T47D (cell line): Measurements from ENCODE around the gene SNRNP27.
"Not testable (repeated sequence)": the region's sequence is repeated elsewhere in the genome, so short reads cannot be mapped to it uniquely, and the experiment has no call there.

Experiments
- DNase-seq, 2 experiments: peaks; one replicate each; pipeline versions ENCODE4 v3.0.0 to v3.0.0-alpha.2; 2011 to 2012; ENCODE audit warnings: low read depth in 1 of 2, low spot score in 1 of 2
- JUND ChIP-seq: IDR thresholded peaks from 2 replicates; pipeline ENCODE4 v1.6.1; 2012; ENCODE audit warnings: low read depth
- in situ Hi-C: cut with HindIII; loops from 2 replicates; pipeline ENCODE4 v1.10.0; 2016; ENCODE audit warnings: low sequenced_read_pairs, low pct_unique_long_range_greater_than_20kb

SNRNP27 gene

GRCh38 chr2:69893684-69894551 lies at the start of gene SNRNP27:
SNRNP27 (plus strand) TSS chr2:69893956; CDS start chr2:69893985, 29 bp downstream.
- in situ Hi-C loops: no loop called here
- TF ChIP-seq JUND: no peak
- DNase-seq: peak; percentile 18 to 80

DNA sequence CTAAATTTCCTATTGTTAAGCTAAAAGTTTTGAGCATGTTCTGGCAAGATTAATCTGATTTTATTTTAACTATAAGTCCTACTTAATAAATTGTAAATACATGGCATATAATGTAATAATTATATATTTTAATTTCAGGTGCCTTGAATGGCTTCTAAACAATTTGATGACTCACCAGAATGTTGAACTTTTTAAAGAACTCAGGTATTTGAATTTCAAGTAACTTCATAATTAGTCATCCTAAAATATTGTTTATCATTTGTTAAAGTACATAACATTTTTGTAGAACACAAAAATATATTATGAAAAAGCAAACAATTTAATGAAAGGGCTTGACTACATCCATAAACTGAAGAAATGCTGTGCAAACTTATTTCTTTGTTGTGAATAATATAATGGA lies 49.8 kb upstream of the SNRNP27 start:
- in situ Hi-C loops: no loop called here
- no peak for DNase-seq
- TF ChIP-seq JUND: no peak

DNA sequence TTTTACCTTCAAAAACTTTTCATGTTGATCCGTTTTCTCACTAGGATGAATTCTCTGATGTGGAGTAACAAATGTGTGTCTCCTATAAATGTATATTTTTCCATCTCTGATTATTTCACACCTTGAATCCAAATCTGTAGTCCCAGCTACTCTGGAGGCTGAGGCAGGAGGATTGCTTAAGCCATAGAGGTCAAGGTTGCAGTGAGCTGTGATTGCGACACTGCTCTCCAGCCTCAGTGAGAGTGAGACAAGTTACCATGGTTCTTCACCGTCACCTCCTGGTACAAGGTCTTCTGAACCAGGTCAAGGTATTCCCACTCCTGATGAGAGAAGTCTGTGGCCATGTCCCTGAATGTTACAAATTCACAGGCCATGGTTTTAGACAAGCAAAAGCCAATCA lies 49.2 kb upstream of the SNRNP27 start:
- in situ Hi-C loops: no loop called here
- no peak for DNase-seq
- TF ChIP-seq JUND: no peak

GRCh38 chr2:69846182-69847067 lies 47.3 kb upstream of the SNRNP27 start:
- no peak for DNase-seq
- no peak for TF ChIP-seq JUND
- in situ Hi-C loops: no loop called here

- in situ Hi-C loops: no loop called here
- DNase-seq: no peak
- no peak for TF ChIP-seq JUND
Measured at GRCh38 chr2:69847068-69847828, 46.5 kb upstream of the SNRNP27 start.

DNA sequence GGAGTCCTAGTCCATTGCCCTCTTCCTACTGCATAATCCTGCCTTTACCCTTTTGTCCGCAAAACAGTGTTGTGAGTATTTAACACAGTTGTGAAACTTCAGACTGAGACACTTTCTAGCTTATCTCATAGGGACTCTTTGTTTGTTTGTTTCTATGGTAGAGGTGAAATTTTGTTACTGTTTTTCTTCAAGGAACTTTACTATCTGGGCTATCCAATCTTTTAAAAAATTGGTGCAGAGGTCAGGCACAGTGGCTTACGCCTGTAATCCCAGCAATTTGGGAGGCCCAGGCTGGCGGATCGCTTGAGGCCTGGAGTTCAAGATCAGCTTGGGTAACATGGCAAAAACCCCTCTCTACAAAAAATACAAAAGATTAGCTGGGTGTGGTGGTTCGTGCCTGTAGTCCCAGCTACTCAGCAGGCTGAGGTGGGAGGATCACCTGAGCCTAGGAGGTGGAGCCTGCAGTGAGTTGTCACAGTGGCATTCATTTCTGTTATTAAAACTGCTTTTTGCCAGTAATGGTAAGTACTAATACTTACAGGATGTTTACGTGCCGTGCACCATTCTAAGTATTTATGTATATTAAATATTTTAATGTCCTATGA lies 45.5 kb upstream of the SNRNP27 start:
- in situ Hi-C loops: no loop called here
- DNase-seq: no peak
- no peak for TF ChIP-seq JUND

DNA sequence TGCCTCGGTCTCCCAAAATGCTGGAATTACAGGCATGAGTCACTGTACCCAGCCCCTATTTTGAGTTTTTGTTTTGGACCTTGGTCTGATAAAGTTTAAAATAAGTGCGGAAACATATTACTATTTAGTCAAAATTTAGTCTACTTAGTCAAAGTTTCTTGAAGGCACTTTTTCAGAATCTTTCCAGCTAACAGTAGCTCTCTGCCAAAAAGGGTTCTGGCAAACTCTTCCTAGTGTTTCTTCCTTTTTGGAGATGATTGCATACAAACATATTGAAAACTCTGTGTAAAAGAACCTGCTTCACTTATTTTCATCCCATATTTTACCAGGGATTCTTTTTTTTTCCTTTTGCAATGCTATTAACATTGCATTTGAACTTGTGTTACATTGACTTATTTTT lies 35.5 kb upstream of the SNRNP27 start:
- DNase-seq: no peak
- in situ Hi-C loops: no loop called here

DNA sequence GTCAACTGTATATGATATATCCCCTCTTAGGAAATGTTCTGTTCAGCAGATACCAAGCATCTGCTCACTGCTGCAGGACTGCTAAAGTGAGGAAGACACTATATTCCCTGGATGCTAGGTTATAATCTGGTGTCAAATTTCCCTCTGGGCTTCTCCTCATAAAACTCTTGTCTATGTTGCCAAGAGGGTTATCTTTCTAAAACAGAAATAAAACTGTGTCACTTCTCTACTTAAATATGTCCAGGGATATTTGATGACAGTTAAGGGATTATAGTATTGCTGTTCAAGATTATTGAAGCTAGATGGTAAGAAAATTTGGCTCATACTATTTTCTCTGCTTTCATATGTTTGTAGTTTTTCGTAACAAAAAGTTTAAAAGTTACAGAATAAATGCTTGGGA lies 30.5 kb upstream of the SNRNP27 start:
- no peak for DNase-seq
- TF ChIP-seq JUND: no peak
- in situ Hi-C loops: no loop called here

More for the DNA sequence above, 35.5 kb upstream of the SNRNP27 start:
- no peak for TF ChIP-seq JUND

DNA sequence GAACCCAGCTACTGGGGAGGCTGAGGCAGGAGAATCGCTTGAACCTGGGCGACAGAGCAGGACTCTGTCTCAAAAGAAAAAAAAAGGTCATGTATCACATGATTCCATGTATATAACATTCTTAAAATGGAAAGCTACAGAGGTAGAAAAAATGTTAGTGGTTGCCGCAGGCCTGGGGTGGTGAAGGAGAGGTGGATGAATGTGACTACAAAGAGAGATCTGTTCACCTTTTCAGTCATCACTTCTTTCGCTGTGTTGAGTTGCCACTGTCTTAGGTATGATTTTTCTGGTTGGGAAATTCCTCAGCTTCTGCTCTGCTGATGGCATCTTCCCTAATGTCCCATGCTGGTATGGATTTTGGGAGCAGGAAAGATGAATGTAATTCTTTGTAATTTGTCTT lies 5.3 kb upstream of the SNRNP27 start:
- in situ Hi-C loops: no loop called here
- no peak for TF ChIP-seq JUND
- no peak for DNase-seq

- in situ Hi-C loops: no loop called here
- DNase-seq: no peak
- no peak for TF ChIP-seq JUND
Measured at GRCh38 chr2:69889302-69889701, 4.5 kb upstream of the SNRNP27 start.

DNA sequence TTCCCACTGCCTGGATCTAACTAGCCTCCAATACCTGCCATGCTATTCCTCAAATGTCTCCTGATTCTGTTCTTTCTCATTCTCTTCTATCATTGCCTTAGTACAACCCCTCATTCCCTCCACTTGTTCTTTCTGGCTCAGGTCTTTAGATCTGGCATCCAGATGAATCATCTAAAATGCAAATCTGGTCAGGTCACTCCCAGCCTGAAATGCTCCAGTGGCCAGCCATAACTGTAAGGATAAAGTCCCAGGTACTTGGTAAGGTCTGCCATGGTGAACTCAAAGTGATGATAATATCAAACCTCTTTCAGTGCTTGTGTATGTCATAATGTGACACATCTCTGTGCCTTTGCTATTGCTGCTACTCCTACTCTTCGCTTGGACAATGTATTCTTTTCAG lies 2.9 kb upstream of the SNRNP27 start:
- in situ Hi-C loops: no loop called here
- no peak for DNase-seq
- no peak for TF ChIP-seq JUND

DNA sequence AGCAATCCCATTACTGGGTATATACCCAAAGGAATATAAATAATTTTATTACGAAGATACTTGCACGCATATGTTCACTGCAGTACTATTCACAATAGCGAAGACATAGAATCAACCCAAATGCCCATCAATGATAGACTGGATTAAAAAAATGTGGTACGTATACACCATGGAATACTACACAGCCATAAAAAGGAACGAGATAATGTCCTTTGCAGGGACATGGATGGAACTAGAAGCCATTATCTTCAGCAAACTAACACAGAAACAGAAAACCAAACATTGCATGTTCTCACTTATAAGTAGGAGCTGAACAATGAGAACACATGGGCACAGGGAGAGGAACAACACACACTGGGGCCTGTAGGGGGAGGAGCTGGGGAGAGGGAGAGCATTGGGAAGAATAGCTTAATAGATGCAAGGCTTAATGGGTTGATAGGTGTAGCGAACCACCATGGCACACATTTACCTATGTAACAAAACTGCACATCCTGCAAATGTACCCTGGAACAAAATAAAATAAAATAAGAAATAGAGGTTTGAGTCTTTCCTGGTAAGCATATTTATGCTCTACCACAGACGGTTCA lies 825 bp upstream of the SNRNP27 start:
- DNase-seq: peak in 1 of 2 experiments; percentile 3
- in situ Hi-C loops: not testable (repeated sequence)

DNA sequence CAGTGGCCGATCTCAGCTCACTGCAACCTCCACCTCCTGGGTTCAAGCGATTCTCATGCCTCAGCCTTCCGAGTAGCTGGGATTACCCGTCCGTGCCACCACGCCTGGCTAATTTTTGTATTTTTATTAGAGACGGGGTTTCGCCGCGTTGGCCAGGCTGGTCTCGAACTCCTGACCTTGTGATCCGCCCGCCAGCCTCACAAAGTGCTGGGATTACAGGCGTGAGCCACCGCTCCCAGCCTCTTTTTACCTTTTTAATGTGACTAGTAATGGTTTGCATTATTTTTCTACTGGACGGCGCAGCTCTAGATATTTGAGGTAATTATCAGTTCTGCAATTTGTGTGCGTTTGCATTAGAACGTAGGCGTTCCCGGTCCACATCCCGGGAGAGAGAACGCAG lies 981 bp downstream of the SNRNP27 start:
- DNase-seq, in situ Hi-C loops: not testable (repeated sequence)
